GM12801 (cell line): ENCODE data around the gene ADAM15.

Experiments
- TF ChIP-seq, protein P1 (sequence below): IDR thresholded peaks from one replicate; pipeline ENCODE4 v1.5.1; 2011; ENCODE audit warnings: control low read depth; ENCODE audit not compliant: insufficient read length; ENCODE audit errors: extremely low read depth

The ADAM15 gene

DNA sequence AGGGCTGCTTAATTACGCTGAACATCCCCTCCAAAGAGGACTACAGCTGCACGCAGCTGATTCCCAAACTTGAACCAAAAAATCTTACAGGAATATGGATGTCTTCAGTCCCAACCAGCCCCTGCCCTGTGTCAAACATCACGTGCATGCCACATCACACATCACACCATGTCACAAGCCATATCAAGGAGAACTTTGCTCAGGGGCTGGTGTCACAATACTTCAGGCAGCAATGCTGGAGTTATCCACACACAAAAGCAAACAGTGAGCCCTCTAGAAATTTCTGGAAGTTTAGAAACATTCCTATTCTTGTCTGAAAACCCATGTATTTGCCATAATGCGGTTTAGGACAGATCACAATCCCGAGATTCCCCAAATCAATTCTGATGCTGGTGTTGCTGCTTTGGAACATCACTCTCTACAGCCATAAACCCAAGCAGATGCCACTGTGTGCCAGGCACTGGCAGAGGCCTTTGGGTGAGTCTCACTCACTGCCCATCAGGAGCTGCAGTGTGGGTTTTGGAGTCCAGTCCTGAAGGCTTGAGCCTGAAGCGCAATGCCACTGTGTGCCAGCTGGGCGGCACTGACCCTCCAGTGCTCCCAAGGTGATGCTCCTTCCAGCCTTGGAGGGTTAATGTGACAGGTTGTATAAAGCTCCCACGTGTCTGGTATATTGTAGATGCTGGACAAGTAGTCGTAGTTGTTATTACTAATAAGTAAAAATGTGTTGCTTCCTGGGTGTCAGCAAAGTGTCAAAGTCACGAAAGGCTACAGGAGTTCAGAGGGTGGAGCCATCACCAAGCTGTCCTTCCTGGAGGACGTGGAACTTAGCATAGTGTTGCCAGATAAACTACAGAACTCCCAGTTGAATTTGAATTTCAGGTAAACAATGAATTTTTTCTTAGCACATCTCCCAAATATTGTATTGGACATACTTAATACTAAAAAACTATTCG is 56.5 kb downstream of the ADAM15 start:
- TF ChIP-seq, protein P1, sequence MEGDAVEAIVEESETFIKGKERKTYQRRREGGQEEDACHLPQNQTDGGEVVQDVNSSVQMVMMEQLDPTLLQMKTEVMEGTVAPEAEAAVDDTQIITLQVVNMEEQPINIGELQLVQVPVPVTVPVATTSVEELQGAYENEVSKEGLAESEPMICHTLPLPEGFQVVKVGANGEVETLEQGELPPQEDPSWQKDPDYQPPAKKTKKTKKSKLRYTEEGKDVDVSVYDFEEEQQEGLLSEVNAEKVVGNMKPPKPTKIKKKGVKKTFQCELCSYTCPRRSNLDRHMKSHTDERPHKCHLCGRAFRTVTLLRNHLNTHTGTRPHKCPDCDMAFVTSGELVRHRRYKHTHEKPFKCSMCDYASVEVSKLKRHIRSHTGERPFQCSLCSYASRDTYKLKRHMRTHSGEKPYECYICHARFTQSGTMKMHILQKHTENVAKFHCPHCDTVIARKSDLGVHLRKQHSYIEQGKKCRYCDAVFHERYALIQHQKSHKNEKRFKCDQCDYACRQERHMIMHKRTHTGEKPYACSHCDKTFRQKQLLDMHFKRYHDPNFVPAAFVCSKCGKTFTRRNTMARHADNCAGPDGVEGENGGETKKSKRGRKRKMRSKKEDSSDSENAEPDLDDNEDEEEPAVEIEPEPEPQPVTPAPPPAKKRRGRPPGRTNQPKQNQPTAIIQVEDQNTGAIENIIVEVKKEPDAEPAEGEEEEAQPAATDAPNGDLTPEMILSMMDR: no peak

DNA sequence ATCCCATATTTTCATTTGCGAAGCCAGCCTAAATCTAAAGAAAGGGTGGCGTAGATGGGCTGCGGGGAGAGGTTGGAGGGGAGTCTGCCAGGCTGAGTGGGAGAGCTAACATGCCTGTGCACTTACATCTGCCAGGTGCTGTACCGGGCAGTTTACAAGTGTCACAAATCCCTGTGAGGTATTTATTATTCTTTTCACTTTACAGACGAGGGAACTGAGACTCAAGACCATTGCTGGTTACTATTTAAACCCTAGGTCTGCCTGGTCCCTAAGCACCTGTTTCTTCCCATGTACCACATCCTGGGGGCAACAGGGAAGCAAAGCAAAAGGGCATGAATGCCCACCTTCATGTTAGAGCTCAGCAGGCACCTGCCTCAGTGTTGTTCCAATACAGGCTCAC is 57.2 kb downstream of the ADAM15 start:
- TF ChIP-seq, protein P1: no peak

DNA sequence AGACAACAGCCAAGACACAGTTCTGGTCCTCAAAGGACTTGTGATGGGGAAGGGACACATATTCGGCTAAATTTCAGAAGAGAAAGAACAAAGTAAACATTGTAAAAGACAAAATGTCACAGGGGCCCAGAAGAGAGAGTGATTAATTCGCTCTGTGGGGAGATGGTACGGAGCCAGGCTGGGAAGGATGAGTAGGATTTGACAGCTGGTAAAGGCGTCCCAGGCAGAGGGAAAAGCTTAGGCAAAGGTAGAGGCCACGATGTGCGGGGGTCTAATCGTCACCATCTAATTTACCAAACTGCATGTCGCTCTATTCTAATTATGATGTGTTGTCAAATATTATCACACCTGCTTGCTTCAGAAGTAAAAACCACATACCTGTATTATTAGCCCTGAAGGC is 59.3 kb downstream of the ADAM15 start:
- TF ChIP-seq, protein P1: no peak

DNA sequence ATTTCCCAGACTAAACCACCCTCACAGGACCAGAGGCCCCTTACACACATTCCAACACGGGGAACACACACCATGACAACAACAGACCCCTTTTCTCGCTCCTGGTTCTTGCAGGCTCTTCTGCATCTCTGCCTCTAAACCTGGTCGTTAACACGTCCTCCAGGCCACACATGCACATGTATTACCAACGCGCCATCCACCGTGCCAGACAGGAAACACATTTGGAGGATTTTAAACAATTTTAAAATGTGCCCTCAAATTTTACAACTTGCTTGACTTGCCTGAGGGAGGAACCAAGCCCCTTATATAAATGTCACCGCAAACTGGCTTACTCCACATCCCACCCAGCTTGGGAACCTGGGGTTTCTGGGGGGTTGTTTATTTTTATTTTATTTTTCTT is 59.7 kb downstream of the ADAM15 start:
- TF ChIP-seq, protein P1: no peak
